ENCODE measurements around the gene MX2.
"Not testable (repeated sequence)": the region's sequence is repeated elsewhere in the genome, so short reads cannot be mapped to it uniquely, and the experiment has no call there.

The MX2 gene

GRCh38 chr21:41338455-41338854 lies 23.4 kb upstream of the MX2 start:
- no peak for DNase-seq (ENCODE audit: low read depth in 2 of 2)

GRCh38 chr21:41342035-41342434 lies 19.8 kb upstream of the MX2 start:
- DNase-seq (ENCODE audit: low read depth in 2 of 2), result no peak

GRCh38 chr21:41344146-41344545 lies 17.7 kb upstream of the MX2 start:
- no peak for DNase-seq (ENCODE audit: low read depth in 2 of 2)

GRCh38 chr21:41345356-41345755 lies 16.5 kb upstream of the MX2 start:
- DNase-seq (ENCODE audit: low read depth in 2 of 2), result no peak

GRCh38 chr21:41345934-41346685 lies 15.7 kb upstream of the MX2 start:
- no peak for DNase-seq (ENCODE audit: low read depth in 2 of 2)

GRCh38 chr21:41346758-41347157 lies 15.1 kb upstream of the MX2 start:
- DNase-seq (ENCODE audit: low read depth in 2 of 2), result no peak

GRCh38 chr21:41348434-41348833 lies 13.4 kb upstream of the MX2 start:
- DNase-seq (ENCODE audit: low read depth in 2 of 2), result no peak

GRCh38 chr21:41349126-41349525 lies 12.7 kb upstream of the MX2 start:
- no peak for DNase-seq (ENCODE audit: low read depth in 2 of 2)

- DNase-seq (ENCODE audit: low read depth in 2 of 2), result no peak
Measured at GRCh38 chr21:41349619-41350390, 12.0 kb upstream of the MX2 start.

- DNase-seq (ENCODE audit: low read depth in 2 of 2), result no peak
Measured at GRCh38 chr21:41350436-41351155, 11.2 kb upstream of the MX2 start.

GRCh38 chr21:41357546-41357945 lies 4.3 kb upstream of the MX2 start:
- no peak for DNase-seq (ENCODE audit: low read depth in 2 of 2)

- DNase-seq (ENCODE audit: low read depth in 2 of 2), result no peak
Measured at GRCh38 chr21:41358193-41359166, 3.3 kb upstream of the MX2 start.

GRCh38 chr21:41359286-41359685 lies 2.5 kb upstream of the MX2 start:
- no peak for DNase-seq (ENCODE audit: low read depth in 2 of 2)

GRCh38 chr21:41359754-41360071 lies 2.1 kb upstream of the MX2 start:
- not testable (repeated sequence) for DNase-seq (ENCODE audit: low read depth in 2 of 2)

GRCh38 chr21:41360072-41360821 lies 1.6 kb upstream of the MX2 start:
- DNase-seq (ENCODE audit: low read depth in 2 of 2), result peak in 1 of 2 experiments; percentile 6

GRCh38 chr21:41361053-41361785 lies 608 bp upstream of the MX2 start:
- DNase-seq (ENCODE audit: low read depth in 2 of 2), result no peak

GRCh38 chr21:41362605-41363369 lies 960 bp downstream of the MX2 start:
- DNase-seq (ENCODE audit: low read depth in 2 of 2), result no peak

- DNase-seq (ENCODE audit: low read depth in 2 of 2), result no peak
Measured at GRCh38 chr21:41363370-41364270, 1.8 kb downstream of the MX2 start.
